RCC 7860 (cell line): Measurements from ENCODE around the gene MTA3.

Experiments
- DNase-seq: peaks from one replicate; pipeline ENCODE4 v3.0.0-alpha.2; 2015; ENCODE audit warnings: low spot score
- FAIRE-seq: peaks from 2 replicates; lab custom pipeline; 2012; peaks lifted over from hg19 to GRCh38; lab: Jason Lieb, UNC

The MTA3 gene

GRCh38 chr2:42757981-42758740, 189.7 kb downstream of the MTA3 start:
- FAIRE-seq, result no peak
- no peak for DNase-seq

GRCh38 chr2:42758751-42759150, 190.3 kb downstream of the MTA3 start:
- FAIRE-seq, result no peak

GRCh38 chr2:42761554-42761953, 193.1 kb downstream of the MTA3 start:
- FAIRE-seq (no peak), DNase-seq (no peak)

More at GRCh38 chr2:42758751-42759150, 190.3 kb downstream of the MTA3 start:
- DNase-seq, result no peak

- FAIRE-seq (no peak), DNase-seq (no peak)
Observed at GRCh38 chr2:42762155-42762554, 193.7 kb downstream of the MTA3 start.

GRCh38 chr2:42762823-42763804, 194.7 kb downstream of the MTA3 start:
- DNase-seq (no peak), FAIRE-seq (no peak)

- no peak for DNase-seq
- FAIRE-seq, result no peak
Observed at GRCh38 chr2:42764096-42764495, 195.7 kb downstream of the MTA3 start, which contains the start of gene OXER1. Gene OXER1 (minus strand): TSS chr2:42764135. CDS start chr2:42764062, 73 bp downstream.

GRCh38 chr2:42764901-42765300, 196.5 kb downstream of the MTA3 start:
- no peak for DNase-seq
- FAIRE-seq, result no peak

- no peak for FAIRE-seq
- DNase-seq, result no peak
Observed at GRCh38 chr2:42765686-42766085, 197.3 kb downstream of the MTA3 start.

GRCh38 chr2:42767080-42767898, 198.9 kb downstream of the MTA3 start:
- DNase-seq, result no peak
- no peak for FAIRE-seq

- FAIRE-seq, result no peak
- DNase-seq, result no peak
Observed at GRCh38 chr2:42767899-42768705, 199.7 kb downstream of the MTA3 start.

- DNase-seq, result no peak
- no peak for FAIRE-seq
Observed at GRCh38 chr2:42768706-42769256, 200.3 kb downstream of the MTA3 start.

- DNase-seq, result no peak
- FAIRE-seq, result no peak
Observed at GRCh38 chr2:42769583-42770287, 201.3 kb downstream of the MTA3 start.

- DNase-seq (peak; percentile 9), FAIRE-seq (no peak)
Observed at GRCh38 chr2:42770288-42771131, 202.1 kb downstream of the MTA3 start.

- DNase-seq (no peak), FAIRE-seq (no peak)
Observed at GRCh38 chr2:42771546-42772153, 203.2 kb downstream of the MTA3 start.

GRCh38 chr2:42775186-42775585, 206.8 kb downstream of the MTA3 start:
- FAIRE-seq, result no peak
- no peak for DNase-seq

- no peak for DNase-seq
- FAIRE-seq, result no peak
Observed at GRCh38 chr2:42775810-42776209, 207.4 kb downstream of the MTA3 start.

GRCh38 chr2:42777883-42778805, 209.7 kb downstream of the MTA3 start:
- FAIRE-seq, result no peak
- DNase-seq, result no peak
